Tibial nerve (tissue), 4 donors: Measurements from ENCODE around the gene WIPF3. TPM values are rescaled to one million over a fixed set of nuclear protein-coding genes. Genes with fewer than 3 reads are reported as not detected.

ENCODE experiments used
- DNase-seq, 2 donors: peaks; one replicate each; pipeline ENCODE4 v3.0.0-alpha.2; 2019; ENCODE audit warnings: low spot score in 2 of 2
- H3K27ac ChIP-seq, 4 donors: fragments of 200-600 bp; sonication (generic) in 3 of 4; one replicate each; pipeline ENCODE4 v1.5.1; 2017 to 2019; ENCODE audit warnings: mild to moderate bottlenecking in 1 of 4
- H3K27me3 ChIP-seq, 2 donors: fragments of 200-600 bp; sonication (generic) in 1 of 2; one replicate each; pipeline versions ENCODE4 v1.5.1 to v1.6.0; 2017 to 2019
- H3K36me3 ChIP-seq, 3 donors: fragments of 200-600 bp; sonication (generic); one replicate each; pipeline ENCODE4 v1.5.1; 2018 to 2019
- H3K4me1 ChIP-seq, 4 donors: fragments of 200-600 bp; sonication (generic) in 3 of 4; one replicate each; pipeline ENCODE4 v1.5.1; 2017 to 2019
- H3K4me3 ChIP-seq, 4 donors: fragments of 200-600 bp; sonication (generic) in 3 of 4; one replicate each; pipeline ENCODE4 v1.5.1; 2017 to 2019; ENCODE audit warnings: mild to moderate bottlenecking in 1 of 4, moderate library complexity in 1 of 4
- H3K9me3 ChIP-seq, 4 donors: fragments of 200-600 bp; sonication (generic) in 3 of 4; one replicate each; pipeline ENCODE4 v1.5.1; 2017 to 2019
- CTCF ChIP-seq, 5 experiments: fragments of 200-600 bp in 3 of 5; fragments of 450-650 bp in 2 of 5; sonication (generic) in 3 of 5; IDR thresholded peaks; one replicate each; pipeline ENCODE4 v1.5.1; 2016 to 2019; ENCODE audit warnings: antibody characterized with exemption in 5 of 5, mild to moderate bottlenecking in 3 of 5, moderate library complexity in 2 of 5
- EP300 ChIP-seq, 2 donors: sonication (generic); formaldehyde crosslinking; IDR thresholded peaks; one replicate each; pipeline ENCODE4 v1.6.1; 2017; ENCODE audit warnings: antibody characterized with exemption in 2 of 2, mild to moderate bottlenecking in 1 of 2
- POLR2A ChIP-seq, 2 donors: fragments of 450-650 bp; IDR thresholded peaks; one replicate each; pipeline ENCODE4 v1.6.1; 2017; ENCODE audit warnings: antibody characterized with exemption in 2 of 2, mild to moderate bottlenecking in 2 of 2, moderate library complexity in 2 of 2
- WGBS, 2 donors: methylation state at CpG; one replicate each; pipeline ENCODE4 v1.1.5; 2018; 5-methylcytosine and 5-hydroxymethylcytosine counted together
- total RNA-seq, 4 donors: library from RNA; depleted of rRNA; stranded (reverse); fragments of >200 nt; gene quantifications; one replicate each; pipeline ENCODE4 v1.1.0, GENCODE V29; 2016

The WIPF3 gene
- total RNA-seq, 4 donors from 2014 or later = 2.4 to 4.2 (median 3.7) TPM

- H3K4me1 ChIP-seq = no peaks in the 10 kb centered on the region
- no peaks in the 10 kb centered on the region for H3K36me3 ChIP-seq
- WGBS, 2 donors = 34 to 44% methylated on average over 7 of the region's 7 CpGs
- H3K27me3 ChIP-seq = no peaks in the 10 kb centered on the region
- TF ChIP-seq CTCF (IDR thresholded peaks at IDR 0.05) = no peak
- no peak for TF ChIP-seq EP300 (IDR thresholded peaks at IDR 0.05)
- TF ChIP-seq POLR2A (IDR thresholded peaks at IDR 0.05) = no peak
- H3K4me3 ChIP-seq = no peak overlapping the region
- H3K27ac ChIP-seq = no peak overlapping the region
- peak in 1 of 2 donors; percentile 11 for DNase-seq
- no peaks in the 10 kb centered on the region for H3K9me3 ChIP-seq
Observed at GRCh38 chr7:29839302-29839701, 33.0 kb downstream of the WIPF3 start.

GRCh38 chr7:29839921-29840320, 33.6 kb downstream of the WIPF3 start:
- no peaks in the 10 kb centered on the region for H3K27me3 ChIP-seq
- no peak overlapping the region for H3K27ac ChIP-seq
- H3K4me3 ChIP-seq = no peak overlapping the region
- no peak for DNase-seq
- TF ChIP-seq EP300 (IDR thresholded peaks at IDR 0.05) (no peak), POLR2A (IDR thresholded peaks at IDR 0.05) (no peak), CTCF (IDR thresholded peaks at IDR 0.05) (no peak)
- WGBS, 2 donors = 84 to 87% methylated on average over 3 of the region's 3 CpGs
- no peaks in the 10 kb centered on the region for H3K4me1 ChIP-seq
- no peaks in the 10 kb centered on the region for H3K36me3 ChIP-seq
- no peaks in the 10 kb centered on the region for H3K9me3 ChIP-seq

GRCh38 chr7:29840701-29841100, 34.4 kb downstream of the WIPF3 start:
- Histone ChIP-seq H3K36me3 (no peaks in the 10 kb centered on the region), H3K4me1 (no peaks in the 10 kb centered on the region), H3K27ac (no peak overlapping the region), H3K9me3 (no peaks in the 10 kb centered on the region), H3K4me3 (no peak overlapping the region), H3K27me3 (no peaks in the 10 kb centered on the region)
- no peak for DNase-seq
- TF ChIP-seq EP300 (IDR thresholded peaks at IDR 0.05) (no peak), POLR2A (IDR thresholded peaks at IDR 0.05) (no peak), CTCF (IDR thresholded peaks at IDR 0.05) (no peak)
- WGBS, 2 donors = 79 to 86% methylated on average over 6 of the region's 6 CpGs

- Histone ChIP-seq H3K36me3 (no peaks in the 10 kb centered on the region), H3K4me3 (no peak overlapping the region), H3K27ac (no peak overlapping the region), H3K27me3 (no peaks in the 10 kb centered on the region), H3K4me1 (no peaks in the 10 kb centered on the region), H3K9me3 (no peaks in the 10 kb centered on the region)
- DNase-seq = no peak
- TF ChIP-seq EP300 (IDR thresholded peaks at IDR 0.05) = no peak
- no peak for TF ChIP-seq POLR2A (IDR thresholded peaks at IDR 0.05)
- no peak for TF ChIP-seq CTCF (IDR thresholded peaks at IDR 0.05)
- WGBS, 2 donors = 87 to 92% methylated on average over 11 of the region's 11 CpGs
Observed at GRCh38 chr7:29841926-29842701, 35.8 kb downstream of the WIPF3 start.

GRCh38 chr7:29843093-29843492, 36.8 kb downstream of the WIPF3 start:
- whole genome bisulfite sequencing, 2 donors = 50 to 73% methylated on average over 8 of the region's 8 CpGs
- no peak overlapping the region for H3K27ac ChIP-seq
- no peaks in the 10 kb centered on the region for H3K36me3 ChIP-seq
- H3K27me3 ChIP-seq = no peaks in the 10 kb centered on the region
- no peak overlapping the region for H3K4me3 ChIP-seq
- TF ChIP-seq CTCF (IDR thresholded peaks at IDR 0.05) (no peak), POLR2A (IDR thresholded peaks at IDR 0.05) (no peak), EP300 (IDR thresholded peaks at IDR 0.05) (no peak)
- DNase-seq = no peak
- no peaks in the 10 kb centered on the region for H3K4me1 ChIP-seq
- H3K9me3 ChIP-seq = no peaks in the 10 kb centered on the region
